Myocyte (in vitro differentiated cells): ENCODE measurements around the gene ERCC1. TPM values are rescaled to one million over a fixed set of nuclear protein-coding genes. Genes with fewer than 3 reads are reported as not detected.
A peak's percentile ranks its signal among the peaks of the same experiment; 100 is the strongest.

ENCODE experiments used
- DNase-seq: peaks from one replicate; pipeline ENCODE4 v3.0.0-alpha.2; 2012; ENCODE audit warnings: low read depth
- microRNA-seq: library from miRNA; unstranded; fragments of <30 nt; microRNA quantifications from one replicate; pipeline ENCODE4, GENCODE V29; 2016
- total RNA-seq: library from RNA; depleted of rRNA; stranded (reverse); fragments of >200 nt; gene quantifications from 2 replicates; pipeline ENCODE4 v1.2.3, GENCODE V29; 2014

The ERCC1 gene
- total RNA-seq, 1 donor from 2014 or later: 78.3 TPM

DNA sequence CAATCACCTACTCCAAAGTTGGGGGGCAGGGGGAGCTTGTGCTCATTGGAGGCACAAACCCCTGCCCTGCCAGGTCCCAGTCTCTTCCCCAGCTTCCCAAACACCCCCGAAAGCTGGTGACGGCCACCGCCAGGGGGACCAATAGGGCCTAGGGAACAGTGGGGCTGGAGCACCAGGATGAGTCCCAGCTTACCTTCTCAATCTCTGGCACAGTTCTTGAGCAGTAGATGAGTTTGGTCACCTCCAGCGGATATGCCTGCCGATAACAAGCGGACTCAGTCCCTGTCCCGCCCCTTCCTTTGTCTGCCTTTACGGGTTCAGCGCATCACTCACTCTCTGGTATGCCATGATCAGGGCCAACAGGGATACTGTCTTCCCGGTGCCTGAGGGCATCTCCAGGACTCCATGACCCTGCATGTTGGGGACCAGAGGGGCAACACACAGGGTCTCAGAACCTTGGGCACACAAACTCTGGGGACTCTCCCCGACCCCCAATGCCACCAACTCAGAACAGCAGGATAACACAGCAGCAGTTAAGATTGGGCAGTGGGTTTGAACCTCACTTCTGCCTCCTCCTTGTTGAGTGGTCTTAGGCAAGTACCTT is 54.9 kb downstream of the ERCC1 start:
- DNase-seq: no peak

DNA sequence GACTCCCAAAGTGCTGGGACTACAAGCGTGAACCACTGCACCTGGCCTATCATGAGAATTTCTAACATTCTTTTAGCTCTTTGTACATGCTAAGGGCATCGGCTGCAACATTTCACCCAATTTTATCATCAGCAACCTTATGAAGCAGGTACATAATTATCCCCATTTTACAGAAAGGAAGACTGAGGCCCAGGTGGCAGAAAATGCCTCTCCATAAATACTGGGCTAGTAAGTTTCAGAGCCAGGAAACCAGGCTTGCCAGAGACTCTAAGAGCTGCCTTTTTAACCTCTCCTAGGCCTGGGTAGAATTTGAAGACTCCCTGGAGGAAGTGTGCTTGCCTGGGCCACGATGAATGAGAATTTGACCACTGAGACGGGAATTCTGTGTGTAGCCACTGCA is 55.6 kb downstream of the ERCC1 start:
- DNase-seq: peak; percentile 44

DNA sequence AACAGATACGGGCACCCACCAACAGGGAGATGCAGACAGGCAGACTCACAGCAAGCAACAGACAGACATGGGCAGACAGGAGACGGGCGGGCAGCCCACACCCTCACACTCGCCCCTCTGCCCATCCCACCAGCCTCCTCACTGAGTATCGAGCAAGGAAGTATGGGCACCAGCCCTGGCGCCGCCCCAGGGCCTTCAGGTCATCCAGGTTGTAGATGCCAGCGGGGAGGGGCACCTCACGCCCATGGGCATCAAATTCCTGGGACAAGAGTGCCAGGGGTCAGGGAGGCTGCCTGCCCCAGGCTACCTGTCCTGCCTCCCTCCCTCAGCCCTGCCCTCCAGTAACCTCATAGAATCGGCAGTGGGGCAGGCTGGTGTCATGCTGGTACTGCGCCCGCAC is 59.0 kb downstream of the ERCC1 start:
- DNase-seq: no peak

DNA sequence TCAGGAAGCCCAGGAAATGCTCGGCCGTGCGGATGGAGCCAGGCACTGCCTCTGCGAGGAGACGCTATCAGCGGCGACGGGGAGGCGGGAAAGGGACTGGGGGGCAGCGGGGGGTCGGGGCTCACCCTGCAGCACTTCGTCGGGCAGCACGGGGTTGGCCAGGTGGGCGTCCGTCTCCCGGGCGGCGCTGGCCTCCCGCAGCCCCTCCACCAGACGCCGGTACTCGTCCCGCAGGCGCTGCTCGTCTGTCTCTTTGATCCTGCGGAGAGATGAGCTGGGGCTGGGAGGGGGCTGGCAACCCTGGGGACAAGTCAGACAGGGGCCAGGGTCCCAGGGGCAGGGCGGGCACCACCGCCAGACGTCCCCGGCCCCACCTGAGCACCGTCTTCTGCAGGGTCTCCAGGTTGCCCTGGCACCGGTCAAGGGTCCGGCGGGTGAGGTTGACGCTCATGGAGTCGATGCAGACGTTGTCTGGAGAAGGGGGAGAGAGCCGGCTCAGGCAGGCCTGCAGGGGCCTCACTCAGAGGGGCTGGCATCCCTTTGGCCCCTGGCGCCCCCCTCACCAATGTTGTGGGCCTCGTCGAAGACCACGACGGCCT is 59.8 kb downstream of the ERCC1 start:
- DNase-seq: no peak

DNA sequence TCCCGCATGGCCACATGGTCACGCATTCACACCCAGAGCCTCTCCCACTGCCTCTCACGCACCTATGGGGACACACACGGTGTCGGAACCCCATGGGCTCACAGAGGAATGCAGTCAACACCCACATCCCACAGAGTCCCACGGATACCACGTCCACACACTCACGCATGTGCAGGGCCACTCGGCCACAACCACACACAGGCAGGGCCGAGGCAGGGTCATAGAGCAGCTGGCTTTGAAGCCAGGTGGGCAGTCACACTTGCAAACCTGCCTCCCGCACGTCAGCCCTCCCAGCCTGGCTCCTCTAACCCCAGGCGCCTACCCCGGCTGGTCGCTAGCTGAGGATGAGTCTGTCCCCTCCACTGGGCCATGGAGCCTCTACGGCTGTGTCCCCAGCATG is 61.4 kb downstream of the ERCC1 start:
- no peak for DNase-seq

DNA sequence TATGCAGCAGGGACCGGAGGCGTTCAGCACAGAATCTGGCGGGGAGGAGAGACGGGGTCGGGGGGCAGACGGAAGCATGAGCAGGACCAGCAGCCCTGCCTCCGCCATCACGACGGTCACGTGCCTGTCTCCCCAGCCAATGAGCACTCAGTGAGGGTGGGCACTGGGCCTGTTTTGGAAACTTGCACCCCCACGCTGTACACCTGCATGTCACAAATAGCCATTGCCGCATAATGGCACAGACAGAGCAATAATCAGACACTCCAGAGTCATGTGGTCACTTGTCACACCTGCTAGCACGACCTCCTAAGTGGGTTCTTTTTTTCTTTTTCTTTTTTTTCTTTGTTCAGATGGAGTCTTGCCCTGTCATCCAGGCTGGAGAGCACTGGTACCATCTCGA is 62.1 kb downstream of the ERCC1 start:
- no peak for DNase-seq

DNA sequence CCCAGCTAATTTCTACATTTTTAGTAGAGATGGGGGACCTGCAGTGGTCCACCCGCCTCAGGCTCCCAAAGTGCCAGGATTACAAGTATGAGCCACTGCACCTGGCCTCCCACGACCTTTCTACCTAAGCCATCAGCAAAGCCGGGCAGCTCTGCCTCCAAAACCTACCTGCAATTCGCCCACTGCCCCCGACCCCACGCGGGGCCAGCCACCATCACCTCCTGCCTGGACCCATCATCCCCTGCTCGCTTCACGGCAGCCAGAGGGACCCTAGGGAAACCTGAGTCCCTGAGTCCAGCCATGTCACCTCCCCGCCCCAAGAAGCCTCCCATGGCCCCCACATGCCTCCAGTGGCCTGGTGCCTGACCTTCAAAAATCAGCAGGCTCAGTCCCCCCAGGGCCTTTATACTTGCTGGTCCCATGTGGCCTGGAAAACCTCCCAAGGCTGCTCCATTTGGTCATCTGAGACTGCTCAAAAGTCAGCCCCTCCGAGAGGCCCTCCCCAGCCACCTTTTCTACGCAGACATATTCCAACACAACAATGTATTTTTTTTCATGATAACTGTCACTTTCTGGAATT is 65.4 kb downstream of the ERCC1 start:
- no peak for DNase-seq

DNA sequence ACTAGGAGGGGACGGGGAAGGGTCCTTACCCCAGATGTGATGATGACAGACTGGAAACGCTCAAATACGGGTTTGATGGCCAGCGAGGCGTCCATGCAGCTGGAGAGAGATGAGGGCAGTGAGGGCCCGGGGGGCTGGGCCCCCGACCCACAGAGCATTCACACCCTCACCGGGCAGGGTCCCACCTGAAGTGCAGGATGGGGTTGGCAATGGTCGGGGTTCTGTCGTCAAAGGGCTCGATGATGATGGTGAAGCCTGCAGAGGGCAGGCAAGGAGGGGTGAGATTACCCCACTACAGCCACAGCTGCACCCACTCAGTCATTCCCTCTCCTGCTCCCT is 66.3 kb downstream of the ERCC1 start:
- no peak for DNase-seq

Small RNA genes lying within 50 kb of the gene (microRNA-seq; reads per million reads assigned to microRNA genes)
- gene MIR6088: not detected

Other genes starting within 250 kb of the ERCC1 start
- gene TRAPPC6A, start 245.7 kb downstream of the ERCC1 start, total RNA-seq: 26.9 and 29.4 TPM in 2 replicates
- 8.4 and 11.8 TPM in 2 replicates for gene BLOC1S3, start 245.1 kb downstream of the ERCC1 start, total RNA-seq
- gene EXOC3L2, start 178.5 kb downstream of the ERCC1 start, total RNA-seq: not detected in 2 replicates
- 20.9 and 26.7 TPM in 2 replicates for gene MARK4, start 172.6 kb downstream of the ERCC1 start, total RNA-seq
- 1,914 and 2,511 TPM in 2 replicates for gene CKM, start 101.0 kb downstream of the ERCC1 start, total RNA-seq
- not detected in 2 replicates for gene KLC3, start 83.2 kb downstream of the ERCC1 start, total RNA-seq
- 17.3 and 20.6 TPM in 2 replicates for gene ERCC2, start 53.3 kb downstream of the ERCC1 start, total RNA-seq
- 0.73 and 1.3 TPM in 2 replicates for gene PPP1R13L, start 18.8 kb downstream of the ERCC1 start, total RNA-seq
- gene POLR1G, start 17.3 kb downstream of the ERCC1 start, total RNA-seq: 10.1 and 13.2 TPM in 2 replicates
- 2.0 and 4.1 TPM in 2 replicates for gene FOSB, start 44.1 kb upstream of the ERCC1 start, total RNA-seq
- 120 and 139 TPM in 2 replicates for gene RTN2, start 73.1 kb upstream of the ERCC1 start, total RNA-seq
- 0.26 and 0.64 TPM in 2 replicates for gene PPM1N, start 74.5 kb upstream of the ERCC1 start, total RNA-seq
- gene VASP, start 83.6 kb upstream of the ERCC1 start, total RNA-seq: 54.9 and 75.2 TPM in 2 replicates
- 16.1 and 21.0 TPM in 2 replicates for gene OPA3, start 160.9 kb upstream of the ERCC1 start, total RNA-seq
- gene GPR4, start 178.3 kb upstream of the ERCC1 start, total RNA-seq: not detected in 2 replicates
- 24.7 and 25.5 TPM in 2 replicates for gene EML2, start 215.5 kb upstream of the ERCC1 start, total RNA-seq
- 0.37 TPM in 1 of 2 replicates, not detected in the other for gene GIPR, start 244.3 kb upstream of the ERCC1 start, total RNA-seq